GM21576 (cell line): ENCODE data around the gene TXN2.
"Not testable (repeated sequence)": the region's sequence is repeated elsewhere in the genome, so short reads cannot be mapped to it uniquely, and the experiment has no call there.

Experiments used
- ATAC-seq: cut with Tn5 transposase; IDR thresholded peaks from one replicate; pipeline ENCODE4 v1.9.1; 2021; ENCODE audit warnings: mild to moderate bottlenecking, moderate library complexity; ENCODE audit not compliant: unreplicated experiment

TXN2 gene

DNA sequence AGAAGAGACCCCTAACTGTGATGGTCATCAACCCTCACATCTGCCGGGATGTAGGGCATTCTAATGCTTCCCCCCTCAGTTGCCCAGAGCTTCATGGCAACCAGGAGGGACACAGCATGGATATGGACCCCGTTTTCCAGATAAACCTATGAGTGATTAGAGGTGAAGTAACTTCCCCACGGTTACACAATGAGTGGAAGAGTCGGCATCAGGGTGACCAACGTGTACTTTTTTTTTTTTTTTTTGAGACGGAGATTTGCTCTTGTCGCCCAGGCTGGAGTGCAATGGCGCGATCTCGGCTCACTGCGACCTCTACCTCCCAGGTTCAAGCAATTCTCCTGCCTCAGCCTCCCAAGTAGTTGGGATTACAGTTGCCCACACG lies 25.0 kb downstream of the TXN2 start:
- no peak for ATAC-seq

DNA sequence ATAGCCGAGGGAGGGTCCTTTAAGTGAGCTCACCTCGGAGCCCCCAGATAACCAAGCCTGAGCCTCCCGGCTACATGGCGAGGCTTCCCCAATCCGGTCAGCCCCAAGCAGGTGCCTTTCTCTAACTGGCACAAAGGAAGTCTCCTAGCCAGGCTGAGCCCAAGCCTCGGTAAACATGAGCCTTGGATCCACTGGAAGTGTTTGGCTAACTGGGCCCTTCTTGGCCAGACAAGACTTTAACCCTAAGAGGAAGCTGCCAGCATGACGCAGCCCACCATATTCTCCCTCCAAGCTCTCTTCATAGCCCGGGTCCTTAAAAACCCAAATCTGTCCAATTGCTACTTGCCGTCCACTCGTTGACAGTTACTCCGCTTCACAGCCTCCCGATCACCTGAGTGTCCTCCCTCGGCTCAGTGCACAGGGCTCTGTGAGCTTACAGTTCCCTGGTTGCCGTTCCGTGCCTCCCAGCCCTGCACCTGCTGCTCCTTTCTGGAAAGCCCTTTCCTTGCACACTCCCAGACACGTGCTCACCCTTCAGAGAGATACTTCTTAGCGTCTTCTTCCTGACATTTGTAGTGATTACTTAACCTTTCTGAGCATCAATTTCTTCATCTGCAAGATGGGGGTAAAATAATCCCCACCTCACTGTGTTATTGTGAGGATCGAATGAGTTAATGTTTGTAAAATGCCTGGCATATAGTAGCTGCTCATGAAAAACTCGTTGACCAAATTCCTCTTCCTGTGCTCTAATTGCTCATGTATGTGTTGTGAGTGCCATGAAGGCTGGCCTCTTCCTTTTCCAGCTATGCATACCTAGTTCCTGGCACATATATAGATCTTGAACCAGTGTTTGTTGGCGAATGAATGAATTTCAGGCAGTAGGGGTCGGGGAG lies 25.6 kb downstream of the TXN2 start:
- no peak for ATAC-seq

DNA sequence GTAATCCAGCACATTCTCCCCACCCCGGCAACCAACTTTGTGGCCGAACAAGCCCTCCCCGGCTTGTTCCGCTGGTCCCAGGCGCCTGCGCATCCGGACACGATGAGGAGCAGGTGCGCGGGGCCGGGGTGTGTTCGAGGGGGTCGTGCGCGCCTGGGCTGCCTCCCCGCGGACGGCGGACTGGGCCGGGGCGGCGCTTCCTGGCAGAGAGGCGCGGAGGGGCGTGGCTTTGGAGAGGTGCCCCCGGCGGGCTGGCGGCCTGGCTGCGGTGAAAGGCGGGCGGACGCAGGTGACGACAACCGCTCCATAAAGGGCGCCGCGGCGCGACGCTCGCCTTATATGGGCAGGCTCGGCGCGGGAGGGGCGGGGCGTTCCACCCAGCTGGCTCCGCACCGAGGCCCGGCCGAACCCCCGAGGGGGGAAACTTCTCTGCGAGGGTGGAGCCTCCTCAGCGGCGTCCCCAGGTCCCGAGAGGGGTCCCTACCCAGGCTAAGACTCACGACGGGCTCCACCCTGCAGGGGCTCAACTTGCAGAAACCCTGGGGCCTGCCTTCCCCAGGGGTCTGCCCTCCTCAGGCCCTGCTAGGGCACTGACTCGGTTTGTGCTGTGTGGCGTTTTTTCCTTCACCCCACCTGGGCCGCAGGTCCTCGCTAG lies 26.4 kb downstream of the TXN2 start:
- peak; percentile 41 for ATAC-seq

DNA sequence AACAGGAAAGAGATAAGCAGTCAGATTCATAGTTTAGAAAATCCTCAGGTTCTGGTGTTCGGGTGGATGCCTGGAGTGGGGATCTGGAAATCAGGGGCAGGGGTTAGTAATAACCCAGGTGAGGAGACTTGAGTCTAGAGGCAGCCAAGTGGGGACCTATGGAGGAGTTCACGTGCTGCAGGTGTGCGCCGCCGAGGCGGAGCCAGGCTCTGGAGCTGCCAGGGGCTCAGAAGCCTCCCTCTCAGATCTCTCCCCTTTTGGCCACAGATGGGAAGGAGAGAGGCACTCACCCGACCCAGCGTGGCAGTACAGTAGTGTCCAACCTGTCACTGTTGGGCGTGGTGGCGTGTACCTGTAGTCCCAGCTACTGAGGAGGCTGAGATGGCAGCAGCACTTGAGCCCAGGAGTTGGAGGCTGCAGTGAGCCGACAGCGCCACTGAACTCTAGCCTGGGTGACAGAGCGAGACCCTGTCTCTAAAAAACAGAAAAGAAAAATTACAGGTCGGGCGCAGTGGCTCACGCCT lies 27.5 kb downstream of the TXN2 start:
- no peak for ATAC-seq

DNA sequence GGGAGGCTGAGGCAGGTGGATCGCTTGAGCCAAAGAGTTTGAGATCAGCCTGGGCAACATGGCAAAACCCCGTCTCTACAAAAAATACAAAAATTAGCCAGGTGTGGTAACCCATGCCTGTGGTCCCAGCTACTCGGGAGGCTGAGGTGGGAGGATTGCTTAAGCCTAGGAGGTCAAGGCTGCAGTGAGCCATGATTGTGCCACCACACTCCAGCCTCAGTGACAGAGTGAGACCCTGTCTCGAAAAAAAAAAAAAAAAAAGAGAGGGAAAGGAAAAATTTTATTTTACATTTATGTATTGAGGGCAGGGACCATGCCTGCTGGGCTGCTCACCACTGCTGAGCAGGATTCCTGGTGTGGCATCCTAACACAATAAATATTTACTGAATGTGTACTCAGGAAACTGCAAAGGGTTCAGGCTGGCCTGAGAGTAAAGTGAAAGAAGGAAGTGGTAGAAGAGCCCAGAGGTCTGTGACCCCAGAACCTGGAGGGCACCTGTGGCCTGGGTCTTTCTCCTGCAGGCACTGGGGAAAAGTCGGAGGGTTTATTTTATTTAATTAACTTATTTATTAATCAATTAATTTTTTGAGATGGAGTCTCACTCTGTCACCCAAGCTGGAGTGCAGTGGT lies 28.3 kb downstream of the TXN2 start:
- not testable (repeated sequence) for ATAC-seq

DNA sequence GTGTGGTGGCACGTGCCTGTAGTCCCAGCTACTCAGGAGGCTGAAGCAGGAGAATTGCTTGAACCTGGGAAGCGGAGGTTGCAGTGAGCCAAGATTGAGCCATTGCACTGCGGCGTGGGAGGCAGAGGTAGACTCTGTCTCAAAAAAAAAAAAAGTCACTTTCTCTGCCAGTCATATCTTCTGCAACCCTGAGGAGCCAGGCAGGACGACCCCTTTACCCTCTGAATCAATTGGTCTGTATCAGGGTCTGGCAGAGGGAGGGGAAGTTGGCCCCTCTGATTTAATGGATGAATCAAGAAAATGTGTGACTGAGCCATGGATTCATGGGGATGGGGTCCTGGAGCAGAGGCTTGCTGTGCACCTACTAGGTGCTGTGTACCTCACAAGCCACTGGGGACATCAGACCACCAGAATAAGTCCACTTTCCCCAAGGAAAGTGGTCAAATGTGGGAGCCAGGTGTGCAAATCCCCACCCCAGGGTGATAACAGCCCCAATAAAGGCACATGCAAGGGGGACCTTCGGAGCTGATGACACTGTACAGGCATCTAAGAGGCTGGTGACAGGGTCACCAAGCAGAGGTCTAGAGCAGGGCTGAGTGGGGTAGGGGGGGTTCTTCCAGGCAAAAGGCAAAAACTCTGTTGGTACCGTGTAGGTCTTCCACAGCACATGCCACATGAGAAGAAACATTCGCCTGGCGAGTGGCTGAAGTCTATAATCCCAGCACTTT lies 29.0 kb downstream of the TXN2 start:
- ATAC-seq, result no peak

DNA sequence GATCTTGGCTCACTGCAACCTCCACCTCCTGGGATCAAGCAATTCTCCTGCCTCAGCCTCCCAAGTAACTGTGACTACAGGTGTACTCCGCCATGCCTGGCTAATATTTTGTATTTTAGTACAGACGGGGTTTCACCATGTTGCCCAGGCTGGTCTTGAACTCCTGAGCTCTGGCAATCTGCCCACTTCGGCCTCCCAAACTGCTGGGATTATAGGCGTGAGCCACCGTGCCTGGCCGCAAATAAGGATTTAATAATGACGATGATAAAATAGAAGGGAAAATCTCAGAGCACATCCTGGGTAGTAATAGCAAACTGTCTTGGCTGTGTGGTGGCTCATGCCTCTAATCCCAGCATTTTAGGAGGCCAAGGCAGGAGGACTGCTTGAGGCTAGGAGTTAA lies 30.5 kb downstream of the TXN2 start:
- ATAC-seq, result not testable (repeated sequence)

DNA sequence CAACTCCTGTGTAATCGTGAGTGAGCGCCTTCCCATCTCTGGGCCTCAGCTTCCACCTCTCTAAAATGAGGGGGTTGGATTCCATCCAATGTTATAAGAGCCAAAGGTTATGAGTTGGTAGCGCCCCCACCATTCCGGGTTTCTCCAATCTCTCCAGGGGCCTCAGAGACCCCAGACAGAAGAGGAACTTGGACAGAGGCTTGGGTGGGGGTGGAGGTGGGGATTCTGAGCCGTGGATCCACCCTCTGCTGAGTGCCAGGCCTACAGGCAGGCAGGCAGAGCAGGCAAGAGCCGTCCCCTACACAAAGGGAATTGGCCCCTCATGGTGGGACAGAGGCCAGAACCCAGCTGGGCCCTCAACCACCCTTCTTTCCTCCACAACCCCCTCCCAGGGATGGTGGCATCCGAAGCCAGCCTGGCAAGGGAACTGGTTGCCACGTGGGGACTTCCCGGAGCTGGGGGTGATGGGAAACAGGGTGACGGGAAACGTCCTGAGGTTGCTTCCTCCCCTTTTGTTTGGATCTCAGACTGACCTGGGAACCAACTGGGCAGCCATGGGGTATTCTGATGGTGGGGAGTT lies 31.8 kb downstream of the TXN2 start:
- no peak for ATAC-seq

DNA sequence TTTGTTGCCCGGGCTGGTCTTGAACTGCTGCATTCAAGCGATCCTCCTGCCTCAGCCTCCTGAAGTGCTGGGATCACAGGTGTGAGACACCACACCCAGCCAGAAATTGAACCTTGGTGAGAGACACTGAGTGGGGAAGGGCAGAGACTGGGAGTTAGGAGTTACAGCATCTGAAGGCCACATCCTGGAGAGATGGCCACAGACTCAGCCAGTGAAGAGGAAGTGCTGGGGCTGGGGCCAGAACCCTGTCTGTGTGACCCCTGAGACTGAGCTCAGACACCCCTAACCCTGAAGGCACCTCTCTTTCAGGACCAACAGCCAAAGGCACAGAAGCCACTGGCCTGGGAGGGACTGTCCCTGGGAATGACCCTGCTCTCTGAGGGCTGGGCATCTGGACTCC lies 33.8 kb downstream of the TXN2 start:
- ATAC-seq, result no peak

DNA sequence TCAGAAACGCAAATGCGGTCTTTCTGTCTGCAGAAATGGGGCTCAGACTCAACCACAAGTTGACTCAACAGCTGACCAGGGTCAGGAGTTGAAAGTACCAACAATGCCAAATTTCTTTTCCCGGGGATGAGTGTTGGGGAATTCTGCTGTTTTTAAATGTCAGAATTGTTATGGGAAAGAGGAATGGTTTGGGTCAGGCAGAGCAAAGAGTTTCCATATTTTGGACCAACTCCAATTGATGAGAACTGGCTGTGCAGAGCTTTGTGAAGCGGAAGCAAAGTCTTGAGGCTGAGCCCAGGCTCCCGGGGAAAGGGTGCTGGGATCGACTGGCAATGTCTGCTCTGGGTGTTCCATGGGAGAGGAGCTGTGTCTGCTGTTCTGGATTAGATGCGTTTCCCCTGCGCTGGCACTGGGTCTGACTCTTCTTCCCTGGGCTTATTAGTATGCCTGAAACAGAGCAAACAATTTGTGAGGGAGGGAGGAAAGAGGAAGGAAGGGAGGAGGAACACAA lies 36.2 kb downstream of the TXN2 start:
- ATAC-seq, result no peak

DNA sequence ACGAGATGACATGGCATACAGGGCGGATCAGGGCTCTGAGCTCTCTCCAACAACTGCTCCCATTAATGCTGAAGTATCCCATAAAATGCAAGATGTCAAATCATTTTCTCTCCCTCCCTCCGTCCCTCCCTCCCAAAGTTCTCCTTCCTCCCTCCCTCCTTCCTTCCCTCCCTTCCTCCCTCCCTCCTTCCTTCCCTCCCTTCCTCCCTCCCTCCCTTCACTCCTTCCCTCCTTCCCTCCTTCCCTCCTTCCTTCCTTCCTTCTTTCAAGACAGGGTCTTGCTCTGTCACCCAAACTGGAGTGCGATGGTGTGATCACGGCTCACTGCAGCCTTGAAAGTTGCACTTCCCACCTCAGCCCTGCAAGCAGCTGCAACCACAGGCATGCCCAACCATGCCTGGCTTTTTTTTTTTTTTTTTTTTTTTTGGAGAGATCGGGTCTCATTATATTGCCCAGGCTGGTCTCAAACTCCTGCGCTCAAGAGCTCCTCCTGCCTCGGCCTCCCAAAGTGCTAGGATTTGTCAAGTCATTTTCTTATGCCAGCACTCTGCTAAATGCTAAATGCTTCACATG lies 38.2 kb downstream of the TXN2 start:
- no peak for ATAC-seq

DNA sequence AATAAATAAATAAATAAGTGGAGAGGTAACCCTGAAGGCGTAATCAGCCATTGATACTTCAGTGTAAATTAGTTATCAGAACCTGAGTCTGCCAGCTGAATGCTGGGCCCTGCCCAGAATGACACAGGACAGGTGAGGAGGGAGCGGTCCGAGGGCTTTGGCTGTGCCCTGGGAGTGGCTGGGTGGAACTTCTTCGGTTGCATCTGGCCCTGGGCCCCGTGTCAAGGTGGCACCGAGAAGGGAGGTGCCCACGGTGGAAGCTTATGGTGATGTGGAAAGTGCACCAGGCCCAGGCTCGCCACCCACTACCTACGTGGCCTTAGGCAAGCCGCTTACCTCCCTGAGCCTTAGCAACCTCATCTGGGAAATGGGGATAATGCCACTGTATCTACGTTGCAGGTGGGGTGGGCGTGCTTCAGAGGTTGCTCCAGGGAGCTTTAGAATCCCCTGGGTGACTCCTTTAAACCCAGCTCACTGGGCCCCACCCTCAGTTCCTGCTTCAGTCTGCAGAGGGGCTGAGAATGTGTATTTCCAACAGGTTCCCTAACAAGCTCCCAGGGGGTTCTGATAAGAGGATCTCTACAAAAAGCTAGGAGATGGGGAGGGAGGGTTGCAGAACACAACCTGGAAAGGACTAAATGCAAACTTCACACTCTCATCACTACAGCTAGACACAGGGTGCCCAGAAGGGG lies 38.8 kb downstream of the TXN2 start:
- no peak for ATAC-seq

DNA sequence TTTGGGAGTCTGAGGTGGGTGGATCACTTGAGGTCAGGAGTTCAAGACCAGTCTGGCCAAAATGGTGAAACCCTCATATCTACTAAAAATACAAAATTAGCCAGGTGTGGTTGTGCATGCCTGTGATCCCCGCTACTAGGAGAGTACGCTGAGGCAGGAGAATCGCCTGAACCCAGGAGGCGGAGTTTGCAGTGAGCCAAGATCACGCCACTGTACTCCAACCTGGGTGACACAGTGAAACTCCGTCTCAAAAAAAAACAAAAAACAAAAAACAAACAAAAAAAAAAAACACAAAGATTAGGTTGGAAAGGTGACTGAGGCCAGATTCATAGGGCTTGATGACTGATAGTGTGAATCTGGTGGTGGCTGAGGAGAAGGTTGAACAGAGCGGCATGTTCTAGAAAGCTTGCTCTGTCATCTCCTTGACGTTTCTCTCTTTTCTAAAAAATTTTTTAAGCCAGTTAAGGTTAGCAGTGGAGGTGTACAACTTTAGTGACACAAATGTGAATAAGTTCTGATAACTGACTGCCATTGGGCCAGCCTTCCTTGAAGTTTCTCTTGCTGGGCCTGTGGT lies 40.9 kb downstream of the TXN2 start:
- ATAC-seq, result no peak

DNA sequence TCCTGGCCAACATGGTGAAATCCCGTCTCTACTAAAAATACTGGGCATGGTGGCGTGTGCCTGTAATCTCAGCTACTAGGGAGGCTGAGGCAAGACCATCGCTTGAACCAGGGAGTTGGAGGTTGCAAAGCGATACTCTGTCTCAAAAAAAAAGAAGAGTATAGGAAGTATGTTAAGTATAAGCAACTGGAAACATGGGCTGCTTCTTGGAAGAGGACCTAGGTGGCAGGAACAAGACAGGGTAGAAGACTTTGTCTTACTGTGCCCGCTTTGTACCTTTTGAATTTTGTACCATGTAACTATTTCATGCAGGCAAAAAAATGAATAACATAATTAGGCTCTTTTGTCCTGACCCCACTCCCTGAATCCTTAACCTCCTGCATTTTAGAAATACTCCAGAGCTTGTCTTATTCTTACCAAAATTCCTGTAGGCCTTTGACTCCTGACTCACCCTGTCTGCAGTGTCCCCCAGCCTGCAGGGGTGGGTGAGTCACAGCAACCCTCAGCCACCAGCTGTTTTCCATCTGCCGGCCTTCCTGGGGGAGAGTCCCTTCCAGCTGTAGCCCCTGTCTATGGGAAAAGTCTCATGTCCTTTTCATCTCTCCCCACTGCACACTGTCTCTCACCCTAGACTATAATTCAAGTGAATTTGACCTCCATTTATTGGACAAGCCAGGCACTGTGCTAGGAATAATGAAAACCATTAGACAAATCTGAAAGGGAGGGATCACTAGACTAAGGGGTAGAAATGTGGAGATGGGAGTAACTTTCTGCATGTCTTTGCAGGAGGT lies 41.8 kb downstream of the TXN2 start:
- ATAC-seq, result no peak

DNA sequence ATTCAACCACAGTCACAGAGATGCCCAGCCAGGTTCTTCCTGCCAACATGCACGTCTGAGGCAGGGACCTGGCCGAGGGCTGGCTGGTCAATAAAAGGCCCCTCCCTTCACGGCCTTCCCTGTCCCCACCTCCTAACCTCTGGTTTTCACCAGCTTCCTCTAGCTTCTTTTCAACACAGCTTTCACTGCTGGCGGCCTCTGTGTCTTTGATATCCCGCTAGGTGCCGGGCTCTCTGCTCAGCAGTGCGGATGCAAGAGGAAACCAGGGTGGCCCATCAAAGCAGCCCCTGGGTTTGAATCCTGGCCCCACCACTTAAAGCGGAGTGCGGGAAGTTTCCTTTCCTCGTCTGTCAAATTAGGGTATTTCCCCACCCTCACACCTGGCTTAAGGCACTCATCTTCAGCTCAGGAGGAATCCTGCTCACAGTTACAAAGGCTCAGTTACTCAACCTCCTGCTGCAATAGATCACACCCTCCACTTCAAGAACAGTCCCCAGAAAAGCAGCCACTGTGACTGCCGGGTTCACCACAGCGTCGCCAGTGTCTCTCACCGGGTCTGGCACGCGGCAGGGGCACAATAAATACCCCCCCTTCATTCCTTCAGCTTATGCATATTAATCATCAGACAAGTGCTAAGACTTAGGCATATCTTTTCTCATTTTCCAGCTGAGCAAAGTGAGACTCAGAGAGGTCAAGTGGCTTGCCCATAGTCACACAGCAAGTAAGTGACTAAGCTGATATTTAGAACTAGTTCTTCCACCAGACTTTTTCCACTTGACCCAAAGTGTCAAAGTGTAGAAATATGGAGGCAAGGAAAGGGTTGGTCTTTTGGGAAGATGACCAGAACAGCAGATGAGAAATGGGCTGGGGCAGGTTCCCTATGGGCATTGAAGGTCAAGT lies 45.7 kb downstream of the TXN2 start:
- no peak for ATAC-seq

DNA sequence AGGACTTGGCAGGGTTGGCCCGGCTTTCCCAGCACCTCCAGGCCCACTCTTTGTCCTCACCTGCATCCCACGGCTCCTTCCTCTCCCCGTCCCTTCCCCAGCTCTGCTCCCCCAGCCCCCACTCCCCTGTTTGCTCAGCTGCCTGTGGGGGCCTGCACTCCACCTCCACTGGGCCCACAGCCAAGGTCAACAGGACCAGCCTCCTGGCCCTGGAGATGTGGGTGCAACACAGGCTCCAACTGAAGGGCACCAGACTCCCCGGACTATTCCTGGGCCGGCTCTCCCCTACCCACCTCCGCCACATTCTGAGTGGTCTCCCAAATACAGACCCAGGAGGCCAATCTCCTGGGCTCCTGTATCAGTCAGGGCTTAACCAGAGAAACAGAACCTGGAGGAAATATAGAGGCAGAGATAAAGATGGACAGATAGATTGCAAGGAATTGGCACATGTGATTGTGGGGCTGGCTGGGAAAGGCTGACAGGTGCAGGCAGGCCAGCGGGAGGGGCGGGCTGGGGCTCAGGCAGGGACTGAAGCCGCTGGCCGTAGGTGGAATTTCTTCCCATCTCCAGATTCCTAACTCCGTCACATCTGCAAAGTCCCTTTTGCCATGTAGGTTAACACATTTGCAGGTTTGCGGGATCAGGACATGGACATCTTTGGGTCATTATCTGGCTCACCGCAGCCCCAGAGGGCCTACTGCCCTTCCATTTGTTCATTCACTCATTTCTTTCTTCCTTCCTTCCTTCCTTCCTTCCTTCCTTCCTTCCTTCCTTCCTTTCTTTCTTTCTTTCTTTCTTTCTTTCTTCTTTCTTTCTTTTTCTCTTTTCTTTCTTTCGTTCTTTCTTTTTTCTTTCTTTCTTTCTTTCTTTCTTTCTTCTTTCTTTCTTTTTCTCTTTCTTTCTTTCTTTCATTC lies 47.9 kb downstream of the TXN2 start:
- ATAC-seq, result no peak
